Umbilical cord (tissue), 2 donors: ENCODE data around the gene ODC1. TPM values are rescaled to one million over a fixed set of nuclear protein-coding genes. Genes with fewer than 3 reads are reported as not detected.

Source experiments
- DNase-seq: peaks from one replicate; pipeline ENCODE4 v3.0.0-alpha.2; 2015; ENCODE audit warnings: low spot score
- total RNA-seq: library from RNA; depleted of rRNA; stranded (reverse); fragments of >200 nt; gene quantifications from one replicate; pipeline ENCODE4 v1.2.3, GENCODE V29; 2014; ENCODE audit warnings: low replicate concordance; ENCODE audit not compliant: insufficient read depth

The ODC1 gene
- total RNA-seq, 1 donor from 2014 or later: 126 TPM

- DNase-seq: peak; percentile 72
These were observed 13.0 kb downstream of the ODC1 start for GRCh38 chr2:10434886-10435819.

- no peak for DNase-seq
These were observed 13.9 kb downstream of the ODC1 start for GRCh38 chr2:10433947-10434885.

- DNase-seq: no peak
These were observed 14.7 kb downstream of the ODC1 start for GRCh38 chr2:10433264-10433946.

- DNase-seq: no peak
These were observed 15.6 kb downstream of the ODC1 start for GRCh38 chr2:10432311-10433181.

GRCh38 chr2:10431797-10432196, 16.3 kb downstream of the ODC1 start:
- no peak for DNase-seq

GRCh38 chr2:10430886-10431622, 17.1 kb downstream of the ODC1 start:
- no peak for DNase-seq

- DNase-seq: no peak
These were observed 19.2 kb downstream of the ODC1 start for GRCh38 chr2:10428924-10429323.

GRCh38 chr2:10428355-10428754, 19.8 kb downstream of the ODC1 start:
- DNase-seq: no peak

- DNase-seq: no peak
These were observed 20.5 kb downstream of the ODC1 start for GRCh38 chr2:10427618-10427949.

- no peak for DNase-seq
These were observed 21.2 kb downstream of the ODC1 start for GRCh38 chr2:10426726-10427617.

- no peak for DNase-seq
These were observed 22.4 kb downstream of the ODC1 start for GRCh38 chr2:10425699-10426098.

- no peak for DNase-seq
These were observed 23.1 kb downstream of the ODC1 start for GRCh38 chr2:10424916-10425505.

- DNase-seq: peak; percentile 80
These were observed 24.1 kb downstream of the ODC1 start for GRCh38 chr2:10424051-10424450.

- no peak for DNase-seq
These were observed 24.7 kb downstream of the ODC1 start for GRCh38 chr2:10423400-10423774.

- no peak for DNase-seq
These were observed 25.3 kb downstream of the ODC1 start for GRCh38 chr2:10422732-10423399.

- DNase-seq: no peak
These were observed 25.9 kb downstream of the ODC1 start for GRCh38 chr2:10422251-10422650.

GRCh38 chr2:10419553-10420257, 28.4 kb downstream of the ODC1 start:
- DNase-seq: no peak
